Vein endothelial cell (primary cell): Measurements from ENCODE around the gene CELA2A. TPM values are rescaled to one million over a fixed set of nuclear protein-coding genes. Genes with fewer than 3 reads are reported as not detected.

Experiments used
- total RNA-seq: library from RNA; depleted of rRNA; stranded (reverse); fragments of >200 nt; gene quantifications from 2 replicates; pipeline ENCODE4 v1.2.3, GENCODE V29; 2012

Gene CELA2A
- not detected in 2 replicates for total RNA-seq

GRCh38 chr1:15456313-15456954, at the start of gene CELA2A:
CELA2A (plus strand) TSS chr1:15456732; CDS start chr1:15456754, 22 bp downstream.

GRCh38 chr1:15409388-15410222, 46.9 kb upstream of the CELA2A start, which contains the start of gene EFHD2:
EFHD2 (plus strand) TSS chr1:15409888; CDS start chr1:15409972, 84 bp downstream.

DNA sequence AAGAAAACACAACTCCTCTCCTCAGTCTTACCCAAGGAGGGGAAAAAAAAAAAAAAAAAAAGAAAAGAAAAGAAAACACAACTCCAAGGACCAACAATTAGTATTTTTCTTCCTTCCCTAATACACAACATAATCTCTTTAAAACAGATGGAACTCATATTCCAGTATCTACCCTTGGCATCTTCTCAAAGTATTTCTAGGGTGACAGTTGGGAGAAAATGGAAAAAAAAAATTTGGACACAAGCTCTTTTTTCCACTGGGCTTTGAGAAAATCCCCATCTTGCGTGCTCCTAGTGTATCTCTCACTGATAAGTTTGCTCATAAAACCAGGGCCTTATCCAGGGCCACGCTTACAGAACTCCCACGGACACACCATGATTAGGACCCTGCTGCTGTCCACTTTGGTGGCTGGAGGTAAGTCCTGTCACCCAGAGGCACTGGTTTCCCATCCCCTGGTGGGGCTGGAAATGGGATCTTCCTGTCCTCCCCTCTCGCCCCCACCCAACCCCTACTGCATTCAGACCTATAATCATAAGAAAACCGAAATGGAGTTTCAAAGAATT, 19.3 kb downstream of the CELA2A start, which contains the start of gene CELA2B:
Gene CELA2B (plus strand): TSS at position 353 of the 563 bp plus-strand sequence. CDS start 22 bp downstream, at position 375.

Other genes with a start within 250 kb of the CELA2A start
- gene FHAD1, start 209.5 kb upstream of the CELA2A start, total RNA-seq, result 0.33 TPM in 1 of 2 replicates, not detected in the other
- gene EFHD2, start 46.8 kb upstream of the CELA2A start, total RNA-seq, result 92.8 and 107 TPM in 2 replicates
- gene CTRC, start 18.3 kb upstream of the CELA2A start, total RNA-seq, result under 0.01 TPM in 1 of 2 replicates, not detected in the other
- gene CELA2B, start 19.4 kb downstream of the CELA2A start, total RNA-seq, result not detected in 2 replicates
- 6.3 and 8.5 TPM in 2 replicates for gene CASP9, start 67.5 kb downstream of the CELA2A start, total RNA-seq
- gene DNAJC16, start 70.1 kb downstream of the CELA2A start, total RNA-seq, result 19.3 and 24.5 TPM in 2 replicates
- 1.3 TPM in 2 replicates for gene AGMAT, start 128.3 kb downstream of the CELA2A start, total RNA-seq
- 25.2 and 30.3 TPM in 2 replicates for gene DDI2, start 160.7 kb downstream of the CELA2A start, total RNA-seq
- gene PLEKHM2, start 227.6 kb downstream of the CELA2A start, total RNA-seq, result 62.9 and 79.4 TPM in 2 replicates